Stomach (tissue), 4 donors: ENCODE results near the gene MACROH2A1.

Source experiments
- CTCF ChIP-seq, 7 experiments: fragments of 450-650 bp in 4 of 7; fragments of 200-600 bp in 3 of 7; sonication (generic) in 3 of 7; IDR thresholded peaks; one replicate each; pipeline ENCODE4 v1.5.1; 2016 to 2019; ENCODE audit warnings: antibody characterized with exemption in 7 of 7, control low read depth in 2 of 7, mild to moderate bottlenecking in 1 of 7
- EP300 ChIP-seq: sonication (generic); formaldehyde crosslinking; IDR thresholded peaks from one replicate; pipeline ENCODE4 v1.6.1; 2017; ENCODE audit warnings: antibody characterized with exemption

GRCh38 chr5:135447298-135447929 is 48.4 kb upstream of the MACROH2A1 start, which contains the start of gene DCANP1:
- TF ChIP-seq CTCF (IDR thresholded peaks at IDR 0.05) (no peak), EP300 (no peak)
